H1 (cell line): ENCODE measurements around the gene FTSJ3. TPM values are rescaled to one million over a fixed set of nuclear protein-coding genes. Genes with fewer than 3 reads are reported as not detected.
A peak's percentile ranks its signal among the peaks of the same experiment; 100 is the strongest.

ENCODE experiments used
- CTCF ChIA-PET: fragments of 300-600 bp; sonication (Branson Sonifier 250); formaldehyde crosslinking; loops from one replicate; lab custom pipeline; 2021; ENCODE audit not compliant: partially characterized antibody; lab: Charles Lee
- POLR2A ChIA-PET: fragments of 300-600 bp; sonication (Branson Sonifier 250); formaldehyde crosslinking; loops from one replicate; lab custom pipeline; 2021; ENCODE audit warnings: inconsistent platforms; ENCODE audit not compliant: partially characterized antibody; lab: Charles Lee
- DNase-seq, 2 experiments: peaks; one replicate each; pipeline versions ENCODE4 v3.0.0 to v3.0.0-alpha.2; 2010 to 2022; ENCODE audit warnings: low spot score in 2 of 2, low read depth in 1 of 2, mixed read lengths in 1 of 2
- FAIRE-seq: peaks from 2 replicates; lab custom pipeline; 2011; peaks lifted over from hg19 to GRCh38; lab: Jason Lieb, UNC
- H2AFZ ChIP-seq: 2 replicates; pipeline ENCODE4 v1.8.1; 2012; ENCODE audit warnings: low read length, inconsistent platforms
- H2AK5ac ChIP-seq: 2 replicates; pipeline ENCODE4 v1.6.1; 2013; ENCODE audit warnings: low read depth, low read length
- H2BK120ac ChIP-seq: replicated peaks from 2 replicates; pipeline ENCODE3; 2013; ENCODE audit warnings: low read depth, low read length, inconsistent platforms
- H2BK12ac ChIP-seq: 2 replicates; pipeline ENCODE4 v1.6.1; 2013; ENCODE audit warnings: low read depth, low read length
- H2BK15ac ChIP-seq: 2 replicates; pipeline ENCODE4 v1.6.1; 2013; ENCODE audit warnings: low read length
- H2BK20ac ChIP-seq: 2 replicates; pipeline ENCODE4 v1.6.1; 2013; ENCODE audit warnings: low read length
- H2BK5ac ChIP-seq: 2 replicates; pipeline ENCODE4 v1.6.1; 2013; ENCODE audit warnings: low read depth, low read length
- H3K14ac ChIP-seq: 2 replicates; pipeline ENCODE4 v1.6.1; 2013; ENCODE audit warnings: inconsistent platforms; ENCODE audit not compliant: insufficient read length
- H3K18ac ChIP-seq: 2 replicates; pipeline ENCODE4 v1.6.1; 2013; ENCODE audit warnings: low read length; ENCODE audit errors: extremely low read depth
- H3K23ac ChIP-seq: 2 replicates; pipeline ENCODE4 v1.6.1; 2013; ENCODE audit warnings: inconsistent platforms; ENCODE audit not compliant: insufficient read length
- H3K23me2 ChIP-seq: 2 replicates; pipeline ENCODE4 v1.6.1; 2013; ENCODE audit warnings: low read depth, low read length
- H3K27ac ChIP-seq: 2 replicates; pipeline ENCODE4 v1.6.1; 2011; ENCODE audit warnings: low read depth, low read length, inconsistent platforms
- H3K27me3 ChIP-seq, 4 experiments: replicated peaks in 1 of 4; 1 replicate in 1 of 4; 2 replicates in 3 of 4; pipeline versions ENCODE4 v1.6.1 to v1.8.1; 2011 to 2013; ENCODE audit warnings: low read length in 3 of 4, mild to moderate bottlenecking in 3 of 4, inconsistent platforms in 2 of 4, mixed read lengths in 2 of 4, moderate library complexity in 1 of 4; ENCODE audit not compliant: control insufficient read depth in 3 of 4, insufficient read depth in 3 of 4; ENCODE audit errors: extremely low read depth in 1 of 4
- H3K36me3 ChIP-seq, 4 experiments: 2 replicates each; pipeline versions ENCODE4 v1.6.1 to v1.8.1; 2011 to 2013; ENCODE audit warnings: mild to moderate bottlenecking in 4 of 4, low read length in 3 of 4, moderate library complexity in 2 of 4, control low read depth in 1 of 4, inconsistent platforms in 1 of 4; ENCODE audit not compliant: insufficient read depth in 4 of 4, control insufficient read depth in 2 of 4
- H3K4ac ChIP-seq: replicated peaks from 2 replicates; pipeline ENCODE3; 2013; ENCODE audit warnings: low read length, low read depth, mixed read lengths, inconsistent platforms; ENCODE audit not compliant: insufficient read length
- H3K4me1 ChIP-seq, 4 experiments: replicated peaks in 1 of 4; 1 replicate in 1 of 4; 2 replicates in 3 of 4; pipeline versions ENCODE4 v1.6.1 to v1.8.1; 2011 to 2013; ENCODE audit warnings: low read length in 3 of 4, inconsistent platforms in 2 of 4, mixed read lengths in 1 of 4; ENCODE audit not compliant: insufficient read depth in 4 of 4, control insufficient read depth in 3 of 4
- H3K4me2 ChIP-seq, 2 experiments: 2 replicates each; pipeline versions ENCODE4 v1.6.1 to v1.8.1; 2011 to 2013; ENCODE audit warnings: low read depth in 2 of 2, low read length in 2 of 2, control low read depth in 1 of 2, inconsistent platforms in 1 of 2, mild to moderate bottlenecking in 1 of 2; ENCODE audit not compliant: insufficient read depth in 1 of 2
- H3K4me3 ChIP-seq, 4 experiments: fragments of 200-600, 300-600 bp in 1 of 4; sonication (generic), shearing (Covaris generic), sonication (Bioruptor Twin) in 1 of 4; 2 replicates each; pipeline versions ENCODE4 v1.5.1 to v1.8.1; 2011 to 2016; ENCODE audit warnings: low read length in 4 of 4, low read depth in 3 of 4, control low read depth in 2 of 4, inconsistent platforms in 2 of 4, mild to moderate bottlenecking in 2 of 4, mixed read lengths in 1 of 4, moderate library complexity in 1 of 4; ENCODE audit not compliant: insufficient read depth in 2 of 4; ENCODE audit errors: extremely low read depth in 1 of 4
- H3K56ac ChIP-seq: replicated peaks from 2 replicates; pipeline ENCODE3; 2013; ENCODE audit warnings: low read depth, mild to moderate bottlenecking, mixed read lengths, low read length, inconsistent platforms; ENCODE audit not compliant: insufficient read length
- H3K79me1 ChIP-seq: 2 replicates; pipeline ENCODE4 v1.6.1; 2013; ENCODE audit warnings: low read depth, low read length, control low read depth
- H3K79me2 ChIP-seq, 2 experiments: 2 replicates each; pipeline versions ENCODE4 v1.6.1 to v1.8.1; 2012 to 2013; ENCODE audit warnings: low read length in 2 of 2, mild to moderate bottlenecking in 2 of 2, inconsistent platforms in 1 of 2; ENCODE audit not compliant: insufficient read depth in 2 of 2, control insufficient read depth in 1 of 2
- H3K9ac ChIP-seq, 4 experiments: replicated peaks in 1 of 4; 1 replicate in 1 of 4; 2 replicates in 3 of 4; pipeline versions ENCODE4 v1.6.1 to v1.8.1; 2011 to 2013; ENCODE audit warnings: low read depth in 3 of 4, low read length in 3 of 4, control low read depth in 2 of 4, mild to moderate bottlenecking in 2 of 4, moderate library complexity in 2 of 4, inconsistent platforms in 1 of 4; ENCODE audit errors: extremely low read depth in 1 of 4
- H3K9me3 ChIP-seq, 2 experiments: 2 replicates each; pipeline versions ENCODE4 v1.6.1 to v1.8.1; 2012 to 2013; ENCODE audit warnings: mild to moderate bottlenecking in 2 of 2, moderate library complexity in 2 of 2, control low read depth in 1 of 2, inconsistent platforms in 1 of 2, low read depth in 1 of 2, low read length in 1 of 2, mixed read lengths in 1 of 2; ENCODE audit not compliant: insufficient read depth in 2 of 2
- H4K20me1 ChIP-seq, 2 experiments: replicated peaks in 1 of 2; 2 replicates each; pipeline versions ENCODE3 to v1.8.1; 2011 to 2013; ENCODE audit warnings: inconsistent platforms in 2 of 2, low read length in 2 of 2, mild to moderate bottlenecking in 1 of 2; ENCODE audit not compliant: insufficient read depth in 2 of 2, control insufficient read depth in 1 of 2
- H4K5ac ChIP-seq: 2 replicates; pipeline ENCODE4 v1.6.1; 2013; ENCODE audit warnings: low read length, low read depth, mixed read lengths, inconsistent platforms; ENCODE audit not compliant: insufficient read length
- H4K8ac ChIP-seq: 2 replicates; pipeline ENCODE4 v1.8.0; 2013; ENCODE audit warnings: mild to moderate bottlenecking, moderate library complexity, low read length, inconsistent platforms; ENCODE audit not compliant: insufficient read depth; ENCODE audit errors: extremely low read depth
- H4K91ac ChIP-seq: replicated peaks from 2 replicates; pipeline ENCODE3; 2013; ENCODE audit warnings: low read length, mixed read lengths, inconsistent platforms; ENCODE audit not compliant: insufficient read length
- JUND ChIP-seq: IDR thresholded peaks from 2 replicates; pipeline ENCODE4 v1.6.1; 2011; ENCODE audit warnings: mild to moderate bottlenecking, improper control_type of control experiment, low read length
- POLR2A ChIP-seq, 2 experiments: IDR thresholded peaks; 1 replicate in 1 of 2; 2 replicates in 1 of 2; pipeline ENCODE4 v1.6.1; 2011; ENCODE audit warnings: low read depth in 2 of 2, low read length in 2 of 2, mild to moderate bottlenecking in 2 of 2; ENCODE audit errors: control extremely low read depth in 1 of 2
- POLR2AphosphoS5 ChIP-seq: IDR thresholded peaks from 2 replicates; pipeline ENCODE4 v1.6.1; 2011; ENCODE audit warnings: low read depth, low read length
- WGBS, 2 experiments: shearing (Covaris generic) in 1 of 2; methylation state at CpG; one replicate each; pipeline versions ENCODE4 v1.1.6 to v1.1.7; 2013 to 2015; ENCODE audit warnings: low lambda C conversion rate in 2 of 2, mixed read lengths in 2 of 2, inconsistent platforms in 1 of 2, low coverage in 1 of 2, missing lambda C conversion rate in 1 of 2; ENCODE audit not compliant: insufficient replicate concordance in 2 of 2, insufficient coverage in 1 of 2, insufficient read length in 1 of 2; ENCODE audit errors: extremely low coverage in 1 of 2, missing lambda C conversion rate in 1 of 2; 5-methylcytosine and 5-hydroxymethylcytosine counted together
- polyA plus RNA-seq, 7 experiments: library from polyadenylated mRNA; depleted of rRNA in 3 of 7; stranded (reverse) in 5 of 7; unstranded in 2 of 7; fragments of >200 nt in 5 of 7; fragments of 200-250 nt in 2 of 7; gene quantifications; 1 replicate in 5 of 7; 2 replicates in 1 of 7; 4 replicates in 1 of 7; pipeline versions ENCODE4 v1.2.1 to v1.2.3, GENCODE V29; 2011 to 2013; ENCODE audit warnings: missing spikeins in 2 of 7, mixed read lengths in 2 of 7
- total RNA-seq: library from RNA; stranded (reverse); fragmentation: NEBNext Ultra II Directional; extraction: Animal tissue kit (Norgen Biotek cat#: 25700); gene quantifications from 2 replicates; pipeline ENCODE4 v1.2.1, GENCODE V29; 2021

The FTSJ3 gene
- total and polyA plus RNA-seq, 2 of the 8 experiments (the other 6 are each of a cell fraction or from before 2014, with no cell fraction given): 42.7 to 77.2 TPM

DNA sequence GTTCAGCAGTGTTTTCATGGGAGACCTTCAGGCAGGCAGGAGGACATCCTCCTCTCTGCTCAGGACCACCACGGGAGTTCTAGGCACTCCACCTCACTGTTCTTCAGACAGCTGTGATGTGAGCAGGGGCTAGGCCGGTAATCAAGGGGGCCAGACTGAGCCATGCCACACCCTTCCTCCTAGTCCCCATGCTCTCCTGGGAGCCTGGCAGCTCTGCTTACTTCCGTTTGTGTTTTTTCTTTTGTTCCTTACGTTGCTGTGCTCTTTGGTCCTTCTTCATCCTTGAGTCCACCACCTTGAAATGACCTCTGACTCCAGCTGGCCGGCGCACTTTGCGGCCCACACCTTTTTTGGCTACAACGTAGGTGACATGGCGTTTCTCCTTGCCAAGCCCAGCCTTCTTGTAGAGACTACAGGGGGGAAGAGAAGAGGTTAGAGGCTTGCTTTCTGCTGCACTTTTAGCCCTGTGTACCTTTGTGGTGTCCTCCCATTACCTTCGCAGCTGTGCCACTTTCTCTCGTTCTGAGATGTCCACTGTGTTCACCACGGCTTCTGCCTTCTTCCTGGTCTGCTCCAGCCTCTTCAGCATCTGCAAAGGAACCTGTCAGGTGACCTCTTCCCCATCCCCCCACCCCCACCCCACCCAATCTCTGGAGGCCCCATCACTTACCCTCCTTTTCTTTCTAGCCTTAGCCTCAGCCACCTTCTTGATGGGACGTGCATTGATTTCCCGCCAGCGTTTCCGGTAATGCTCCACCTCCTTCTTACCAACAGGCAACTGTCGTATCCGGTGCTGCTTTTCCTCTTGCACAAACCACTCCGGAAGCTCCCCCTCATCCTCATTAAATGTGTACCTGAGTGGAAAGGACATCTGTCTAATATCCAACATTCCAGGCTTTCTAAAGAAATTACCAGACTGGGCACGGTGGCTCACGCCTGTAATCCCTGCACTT is 7.6 kb downstream of the FTSJ3 start:
- no peak overlapping the region for H2AK5ac ChIP-seq
- no peak overlapping the region for H2BK12ac ChIP-seq
- H2BK120ac ChIP-seq: no peak overlapping the region
- no peaks in the 10 kb centered on the region; the same call in none of the 2 replicates for H3K79me1 ChIP-seq
- no peaks in the 10 kb centered on the region for H3K9me3 ChIP-seq
- no peak overlapping the region for H3K56ac ChIP-seq
- H3K4me1 ChIP-seq: no peaks in the 10 kb centered on the region
- H3K4ac ChIP-seq: no peak overlapping the region
- FAIRE-seq (no peak), DNase-seq (peak in 1 of 2 experiments; percentile 35)
- H3K27ac ChIP-seq: no peak overlapping the region
- no peaks in the 10 kb centered on the region for H3K27me3 ChIP-seq
- 92% methylated on average over 20 of the region's 21 CpGs; no CpG with 5 or more reads in 1 of the 2 experiments for WGBS, 2 experiments
- no peak overlapping the region for H3K4me3 ChIP-seq
- no peak overlapping the region for H3K14ac ChIP-seq
- ChIA-PET CTCF (interaction anchor here (0.6 to 7.5 kb wide), 8 partner anchors 8 to 37 kb away, joined by 3 to 61 read pairs (median 4); no protein-coding TSS in a partner anchor), POLR2A (interaction anchor here (1.3 to 32.3 kb wide), 5 partner anchors 1 to 132 kb away, joined by 3 to 593 read pairs (median 481); partner anchors contain the start of genes CCDC47, DDX42, FTSJ3 and PSMC5)
- H2BK5ac ChIP-seq: no peak overlapping the region
- H3K23me2 ChIP-seq: no peaks in the 10 kb centered on the region
- H3K79me2 ChIP-seq: no peaks in the 10 kb centered on the region; a peak in 1 of 4 replicates
- H3K18ac ChIP-seq: no peak overlapping the region
- H4K20me1 ChIP-seq: peaks cover 9 to 34% of the 10 kb centered on the region in 2 experiments
- H3K23ac ChIP-seq: no peak overlapping the region
- H4K8ac ChIP-seq: no peak overlapping the region
- no peak overlapping the region for H4K5ac ChIP-seq
- no peak overlapping the region for H2AFZ ChIP-seq
- H3K36me3 ChIP-seq: peaks cover 62 to 97% (median 94%) of the 10 kb centered on the region in 4 experiments
- TF ChIP-seq POLR2AphosphoS5 (peak; percentile 60; the same call in 1 of the 2 replicates), POLR2A (IDR thresholded peaks at IDR 0.05; ENCODE audit: control extremely low read depth in 1 of 2, low read depth in 2 of 2, low read length in 2 of 2) (peak; percentile 10 to 61; a peak in 2 of 3 replicates), JUND (no peak)
- no peak overlapping the region for H4K91ac ChIP-seq
- H3K4me2 ChIP-seq: no peak overlapping the region
- no peak overlapping the region; a peak in 1 of 7 replicates for H3K9ac ChIP-seq
- no peak overlapping the region for H2BK15ac ChIP-seq
- H2BK20ac ChIP-seq: no peak overlapping the region
